GM21576 (cell line): ENCODE results near the gene FRMPD2.

Source experiments
- ATAC-seq: cut with Tn5 transposase; IDR thresholded peaks from one replicate; pipeline ENCODE4 v1.9.1; 2021; ENCODE audit warnings: mild to moderate bottlenecking, moderate library complexity; ENCODE audit not compliant: unreplicated experiment

Gene FRMPD2, protein sequence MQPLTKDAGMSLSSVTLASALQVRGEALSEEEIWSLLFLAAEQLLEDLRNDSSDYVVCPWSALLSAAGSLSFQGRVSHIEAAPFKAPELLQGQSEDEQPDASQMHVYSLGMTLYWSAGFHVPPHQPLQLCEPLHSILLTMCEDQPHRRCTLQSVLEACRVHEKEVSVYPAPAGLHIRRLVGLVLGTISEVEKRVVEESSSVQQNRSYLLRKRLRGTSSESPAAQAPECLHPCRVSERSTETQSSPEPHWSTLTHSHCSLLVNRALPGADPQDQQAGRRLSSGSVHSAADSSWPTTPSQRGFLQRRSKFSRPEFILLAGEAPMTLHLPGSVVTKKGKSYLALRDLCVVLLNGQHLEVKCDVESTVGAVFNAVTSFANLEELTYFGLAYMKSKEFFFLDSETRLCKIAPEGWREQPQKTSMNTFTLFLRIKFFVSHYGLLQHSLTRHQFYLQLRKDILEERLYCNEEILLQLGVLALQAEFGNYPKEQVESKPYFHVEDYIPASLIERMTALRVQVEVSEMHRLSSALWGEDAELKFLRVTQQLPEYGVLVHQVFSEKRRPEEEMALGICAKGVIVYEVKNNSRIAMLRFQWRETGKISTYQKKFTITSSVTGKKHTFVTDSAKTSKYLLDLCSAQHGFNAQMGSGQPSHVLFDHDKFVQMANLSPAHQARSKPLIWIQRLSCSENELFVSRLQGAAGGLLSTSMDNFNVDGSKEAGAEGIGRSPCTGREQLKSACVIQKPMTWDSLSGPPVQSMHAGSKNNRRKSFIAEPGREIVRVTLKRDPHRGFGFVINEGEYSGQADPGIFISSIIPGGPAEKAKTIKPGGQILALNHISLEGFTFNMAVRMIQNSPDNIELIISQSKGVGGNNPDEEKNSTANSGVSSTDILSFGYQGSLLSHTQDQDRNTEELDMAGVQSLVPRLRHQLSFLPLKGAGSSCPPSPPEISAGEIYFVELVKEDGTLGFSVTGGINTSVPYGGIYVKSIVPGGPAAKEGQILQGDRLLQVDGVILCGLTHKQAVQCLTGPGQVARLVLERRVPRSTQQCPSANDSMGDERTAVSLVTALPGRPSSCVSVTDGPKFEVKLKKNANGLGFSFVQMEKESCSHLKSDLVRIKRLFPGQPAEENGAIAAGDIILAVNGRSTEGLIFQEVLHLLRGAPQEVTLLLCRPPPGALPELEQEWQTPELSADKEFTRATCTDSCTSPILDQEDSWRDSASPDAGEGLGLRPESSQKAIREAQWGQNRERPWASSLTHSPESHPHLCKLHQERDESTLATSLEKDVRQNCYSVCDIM (N-terminal part only)

DNA sequence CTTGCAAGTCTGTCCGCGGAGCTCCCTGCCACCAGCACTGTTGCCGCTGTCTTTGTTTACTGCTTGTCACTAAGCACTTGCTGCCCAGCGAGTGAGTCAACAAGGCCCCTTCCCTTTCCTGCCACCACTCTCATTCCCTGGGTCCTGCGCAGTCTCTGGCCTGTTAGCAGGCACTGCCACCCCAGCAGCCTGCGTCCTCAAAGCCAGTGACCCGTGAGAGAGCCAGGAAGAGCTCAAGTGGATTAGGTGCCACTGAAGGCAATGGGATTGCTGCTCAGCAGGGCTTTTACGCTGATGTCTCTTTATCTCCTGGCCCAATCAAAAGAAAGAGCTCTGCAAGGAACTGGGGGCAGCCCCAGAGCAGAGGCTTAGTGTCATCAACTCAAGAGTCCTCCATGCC is at the start of gene FRMPD2:
TSS of gene FRMPD2 (minus strand) at position 61 of the 400 bp plus-strand sequence. CDS start 129 bp downstream, outside the sequence.
- ATAC-seq: no peak

DNA sequence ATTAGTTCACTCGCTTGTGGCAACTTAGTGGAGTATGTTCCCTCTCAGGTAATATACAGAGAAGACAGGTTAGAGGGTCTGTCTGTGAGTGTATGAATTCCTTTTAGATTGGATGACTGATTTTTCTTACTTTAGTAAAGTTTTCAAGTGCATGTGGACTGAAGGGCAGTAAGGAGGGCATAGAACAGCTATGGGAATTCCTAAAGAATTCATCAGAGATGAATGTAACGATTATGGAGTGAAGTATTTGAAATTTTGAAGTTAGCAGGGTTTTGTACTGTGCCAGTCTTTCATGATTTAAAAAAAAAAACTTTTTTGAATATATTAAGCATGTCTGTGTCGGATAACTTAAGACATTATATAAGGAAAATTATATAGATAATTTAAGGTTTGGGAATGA is 47.5 kb upstream of the FRMPD2 start:
- ATAC-seq: no peak

DNA sequence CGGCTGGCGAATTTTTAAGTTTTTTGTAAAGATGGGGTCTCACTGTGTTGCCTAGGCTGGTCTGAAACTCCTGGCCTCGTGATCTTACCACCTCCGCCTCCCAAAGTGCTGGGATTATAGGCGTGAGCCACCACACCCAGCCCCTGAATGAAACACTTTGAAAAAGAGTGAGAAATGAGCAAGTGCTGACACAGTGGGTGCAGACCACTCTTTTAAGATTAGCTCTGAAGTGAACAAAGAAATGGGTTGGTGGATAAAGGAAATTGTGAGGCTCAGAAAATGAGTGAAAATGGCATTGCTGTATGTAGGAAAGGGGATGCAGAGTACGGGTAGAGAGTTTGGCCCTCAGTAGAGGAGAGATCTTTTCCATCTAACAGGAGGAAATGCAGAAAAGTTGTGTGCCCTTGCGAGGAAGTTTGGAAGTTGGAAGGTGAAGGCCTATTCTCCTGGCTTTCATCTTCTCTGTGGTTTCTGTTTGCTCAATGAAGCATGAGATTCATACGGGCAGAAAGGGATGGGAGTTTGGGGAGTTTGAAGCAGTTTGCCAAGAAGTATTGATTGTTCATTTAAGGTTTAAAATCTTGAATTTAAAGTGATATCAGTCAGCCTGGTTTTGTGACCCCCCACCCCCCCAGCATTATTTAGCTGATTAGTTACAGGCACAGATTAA is 43.0 kb upstream of the FRMPD2 start:
- ATAC-seq: no peak

DNA sequence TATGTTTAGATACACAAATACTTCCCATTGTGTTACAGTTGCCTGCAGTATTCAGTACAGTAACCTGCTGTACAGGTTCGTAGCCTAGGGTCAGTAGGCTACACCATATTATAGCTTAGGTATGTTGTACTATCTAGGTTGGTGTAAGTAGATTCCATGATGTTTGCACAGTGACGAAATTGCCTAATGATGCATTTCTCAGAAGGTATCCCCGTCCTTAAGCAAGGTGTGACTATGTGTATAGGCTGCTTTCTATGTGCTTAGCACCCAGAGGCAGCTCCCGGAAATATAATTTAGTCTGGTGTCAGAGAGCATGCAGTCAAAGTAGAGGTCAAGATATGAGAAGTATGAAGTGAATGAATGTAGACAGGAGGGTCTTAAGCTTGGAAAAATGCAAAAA is 41.7 kb upstream of the FRMPD2 start:
- ATAC-seq: no peak

DNA sequence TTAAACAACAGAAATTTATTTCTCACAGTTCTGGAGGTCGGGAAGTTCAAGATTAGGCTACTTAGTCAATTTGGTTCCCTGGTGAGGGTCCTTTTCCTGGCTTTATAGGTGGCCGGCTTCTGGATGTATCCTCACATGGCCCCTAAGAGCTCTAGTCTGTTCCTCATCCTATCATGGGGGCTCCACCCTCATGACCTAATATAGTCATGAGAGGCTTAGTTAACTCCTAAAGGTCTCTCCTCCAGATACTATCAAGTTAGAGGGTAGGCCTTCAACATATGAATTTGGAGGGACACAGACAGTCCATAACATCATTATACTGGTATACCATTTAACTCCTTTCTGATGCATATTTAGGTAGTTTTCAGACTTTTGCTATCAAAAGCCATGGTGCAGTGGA is 39.6 kb upstream of the FRMPD2 start:
- no peak for ATAC-seq

DNA sequence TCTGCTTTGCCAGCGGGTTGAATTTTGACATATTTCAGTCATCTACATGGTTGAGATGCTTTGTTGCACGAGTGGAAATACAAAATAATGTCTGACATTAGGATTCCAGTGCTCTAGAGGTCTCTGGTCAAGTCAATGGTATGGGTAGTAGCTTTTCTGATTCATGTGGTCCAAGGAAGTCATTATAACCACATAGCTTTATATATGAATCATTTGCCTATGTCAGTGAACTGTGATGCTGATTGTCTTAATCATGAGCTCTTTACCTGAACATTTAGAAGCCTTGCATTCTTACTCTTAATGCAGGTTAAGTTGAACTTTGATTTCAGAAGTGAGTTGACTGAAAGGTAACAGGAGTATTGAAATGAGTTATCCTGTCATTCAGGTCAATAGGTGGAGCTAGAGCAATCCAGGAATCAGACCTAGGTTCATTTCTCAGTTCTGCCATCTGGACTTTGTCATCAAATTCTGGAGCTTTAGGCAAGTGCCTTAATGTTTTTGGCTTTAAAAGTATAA is 35.3 kb upstream of the FRMPD2 start:
- no peak for ATAC-seq

DNA sequence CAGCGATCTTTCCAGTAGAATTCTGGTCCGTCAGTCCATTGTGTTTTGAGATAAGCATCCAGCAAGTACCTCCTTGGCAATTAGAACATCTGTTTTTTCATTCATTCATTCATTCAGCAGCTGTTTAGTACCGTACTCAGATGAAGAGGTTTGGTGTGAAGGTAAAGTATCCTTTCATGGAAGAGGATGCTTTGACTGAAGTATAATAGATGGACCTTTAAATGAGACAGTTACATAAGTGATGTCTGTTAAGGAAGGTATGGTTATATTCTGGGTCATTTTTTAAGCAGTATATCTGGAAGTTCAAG is 33.2 kb upstream of the FRMPD2 start:
- ATAC-seq: no peak

DNA sequence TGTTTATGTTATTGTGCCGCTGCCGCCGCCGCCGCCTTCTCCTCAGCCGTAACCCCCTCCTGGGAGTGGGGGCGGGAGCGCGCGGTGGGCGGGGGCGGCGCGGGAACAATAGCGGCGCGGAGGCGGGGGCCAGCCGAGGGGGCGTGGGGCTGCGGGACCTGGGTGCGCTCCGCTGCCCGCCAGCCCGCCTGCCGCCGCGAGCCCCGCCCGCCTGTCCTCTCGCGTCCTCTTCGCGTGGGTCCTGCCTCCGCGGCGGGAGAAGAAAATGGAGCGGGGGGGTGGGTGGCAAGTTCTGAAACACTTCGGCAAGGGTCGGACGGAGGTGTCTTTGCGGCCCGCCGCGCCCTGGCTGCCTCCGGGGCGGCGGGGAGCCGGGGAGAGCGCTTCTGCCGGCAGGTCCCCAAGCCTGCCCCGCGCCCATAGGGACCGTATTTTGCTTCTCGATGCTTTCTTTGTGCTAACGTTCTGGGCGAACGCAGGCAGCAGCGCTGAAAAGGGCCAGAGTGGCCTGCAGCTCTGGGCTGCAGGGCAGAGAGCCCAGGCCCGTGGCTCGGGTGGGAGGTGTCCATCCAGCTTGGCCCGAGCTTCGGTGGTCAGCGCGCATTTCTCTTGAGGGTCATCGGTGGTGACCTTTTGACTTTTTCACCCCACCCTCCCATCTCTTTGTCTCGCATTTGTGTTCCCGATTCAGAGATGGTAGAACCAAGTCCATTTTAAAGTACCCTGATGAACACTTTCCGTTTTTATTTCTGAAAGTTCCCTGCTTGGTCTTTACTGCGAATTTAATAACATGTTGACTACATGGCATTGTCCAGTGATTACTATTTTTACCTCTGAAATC is 32.6 kb upstream of the FRMPD2 start:
- ATAC-seq: peak; percentile 32

DNA sequence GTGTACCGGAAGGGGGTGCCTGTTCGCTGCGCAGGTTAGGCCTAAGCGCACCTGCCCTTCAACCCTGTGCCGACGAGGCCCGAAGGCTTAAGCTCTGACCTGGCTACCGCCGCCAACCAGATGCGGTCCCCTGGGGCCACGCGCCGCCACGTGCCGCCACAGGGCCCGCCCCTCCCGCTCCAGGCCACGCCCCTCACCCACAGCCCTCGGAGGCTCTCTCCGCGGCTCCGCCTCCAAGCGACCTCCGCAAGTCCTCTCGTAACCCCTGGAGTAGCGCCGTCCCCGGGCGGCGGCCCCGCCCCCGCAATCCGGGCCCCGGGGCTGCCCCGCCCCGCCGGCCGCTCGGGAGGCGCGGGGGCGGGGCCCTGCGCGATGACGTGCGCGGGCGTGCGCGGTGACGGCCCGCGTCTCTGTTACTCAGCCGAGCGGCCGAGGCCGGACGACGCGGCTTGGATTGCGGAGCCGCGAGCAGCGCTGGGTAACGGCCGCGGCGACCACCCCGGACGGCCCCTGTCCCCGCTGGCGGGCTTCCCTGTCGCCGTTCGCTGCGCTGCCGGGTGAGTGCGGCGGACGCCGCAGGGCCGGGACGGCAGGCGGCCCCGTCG is 31.9 kb upstream of the FRMPD2 start, which contains the start of gene MAPK8:
TSS of gene MAPK8 (plus strand) at position 413 of the 605 bp plus-strand sequence. CDS start 94,984 bp downstream, outside the sequence.
- peak; percentile 79 for ATAC-seq

DNA sequence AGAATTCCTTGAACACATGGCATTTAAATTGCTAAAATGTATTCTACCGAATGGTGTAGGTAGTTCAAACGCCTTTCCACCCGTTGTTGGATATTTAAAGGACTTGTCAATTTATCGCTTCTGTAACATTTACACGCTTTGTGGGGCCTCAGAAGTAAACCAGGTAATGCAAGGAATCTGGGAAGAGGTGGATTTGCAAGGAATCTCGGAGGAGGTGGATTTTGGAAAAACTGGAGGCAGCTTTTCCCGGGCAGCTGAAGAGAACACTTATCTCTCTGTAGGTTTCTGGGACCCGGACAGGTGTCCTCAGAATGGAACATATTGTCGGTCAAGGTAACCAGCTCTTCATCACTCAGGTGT is 31.4 kb upstream of the FRMPD2 start:
- no peak for ATAC-seq

DNA sequence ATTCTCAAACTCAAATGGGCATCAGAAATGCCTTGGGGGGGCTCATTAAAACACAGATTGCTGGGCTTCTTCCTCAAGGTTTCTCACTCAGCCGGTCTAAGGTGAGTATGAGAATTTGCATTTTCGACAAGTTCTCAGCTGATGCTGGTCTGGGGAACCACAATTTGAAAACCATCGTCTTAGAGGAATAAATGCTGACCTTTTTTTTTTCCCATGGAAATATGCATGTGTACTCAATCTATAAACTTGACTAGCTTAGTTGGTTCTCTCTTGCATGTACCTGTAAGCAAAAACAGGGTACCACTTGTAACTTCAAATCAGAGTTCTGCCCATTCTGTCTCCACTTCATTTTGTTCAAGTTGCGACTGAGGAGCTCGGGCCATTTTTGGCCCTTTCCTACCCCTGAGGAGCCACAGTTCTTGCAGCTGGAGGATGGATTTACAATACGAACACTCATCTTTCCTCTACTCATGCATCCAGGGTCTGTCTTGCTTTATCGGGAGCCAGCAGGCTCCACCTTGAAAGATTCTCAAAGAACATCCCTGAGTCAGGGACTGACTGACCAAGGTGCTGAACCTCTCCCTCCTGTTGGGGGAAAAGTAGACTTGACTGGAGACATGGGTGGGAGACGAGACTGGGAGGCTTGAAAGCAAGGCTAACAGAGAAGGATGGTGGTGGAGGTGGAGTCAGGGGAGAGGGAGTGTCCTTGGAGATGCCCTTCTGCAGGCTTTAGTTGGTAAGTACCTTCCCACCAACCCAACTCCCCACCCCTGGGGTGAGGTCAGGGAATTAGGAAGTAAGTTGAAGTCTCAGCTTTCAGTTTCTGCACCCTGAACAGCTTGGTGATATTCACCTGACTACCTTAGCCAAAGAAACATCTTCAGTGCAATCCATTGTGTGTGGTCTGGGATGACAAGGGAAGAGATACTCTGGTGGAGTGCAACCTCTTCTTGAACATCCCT is 28.3 kb upstream of the FRMPD2 start:
- ATAC-seq: no peak

DNA sequence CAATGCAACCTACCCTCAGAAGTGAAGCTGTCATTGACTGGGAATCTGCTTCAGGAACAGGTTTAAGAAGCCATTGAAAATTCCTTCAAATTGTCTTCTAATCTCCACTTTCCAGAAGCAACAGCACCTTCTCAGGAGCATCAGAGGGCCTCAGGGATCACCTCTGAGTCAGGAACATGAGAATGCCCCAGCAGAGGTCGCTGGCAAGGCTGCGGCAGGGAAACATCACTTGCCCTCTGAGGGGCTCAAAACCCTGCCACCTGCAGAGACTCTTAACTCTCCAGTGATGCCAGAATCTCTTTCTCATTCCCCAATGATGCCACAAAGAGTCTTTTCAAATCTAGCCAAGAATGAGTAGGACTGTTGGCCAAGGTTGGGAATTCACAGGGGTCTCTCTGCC is 26.1 kb upstream of the FRMPD2 start:
- no peak for ATAC-seq

DNA sequence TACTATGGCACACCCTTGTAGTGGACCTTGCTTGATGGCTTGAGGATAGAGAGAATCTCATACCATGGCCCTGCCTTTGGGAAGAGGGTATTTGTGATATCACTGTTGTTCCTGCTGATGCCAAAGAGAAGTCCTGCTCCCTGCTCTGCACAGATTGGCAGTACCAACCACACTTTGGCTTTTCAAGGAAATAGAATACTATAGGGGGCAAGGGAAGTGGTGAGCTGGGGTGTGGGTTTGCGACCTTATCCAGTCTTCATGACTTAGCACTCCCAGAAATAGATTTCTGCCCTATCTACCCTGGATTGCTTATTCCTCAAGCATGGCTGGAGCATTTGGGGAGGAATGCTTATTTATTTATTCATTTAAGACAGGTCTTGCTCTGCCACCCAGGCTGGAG is 25.2 kb upstream of the FRMPD2 start:
- ATAC-seq: no peak

DNA sequence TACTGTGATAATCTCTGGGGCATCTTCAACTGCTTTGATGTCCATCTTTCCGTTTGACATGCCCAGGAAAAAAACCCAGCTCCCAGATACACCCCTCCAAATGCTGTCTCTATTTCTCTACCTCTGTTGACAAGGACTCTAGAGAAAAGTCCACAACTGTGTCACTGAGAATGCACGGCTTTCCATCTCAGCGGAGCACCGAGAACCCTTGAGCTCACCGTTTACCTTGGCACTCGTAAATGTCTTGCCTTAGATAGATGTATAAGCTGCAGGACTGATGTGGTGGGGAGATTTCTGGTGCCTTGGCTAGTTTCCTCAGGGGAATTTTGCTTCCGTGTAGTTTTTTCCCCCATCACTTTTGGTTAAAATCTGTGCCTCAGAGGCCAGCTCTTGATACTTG is 24.6 kb upstream of the FRMPD2 start:
- no peak for ATAC-seq

DNA sequence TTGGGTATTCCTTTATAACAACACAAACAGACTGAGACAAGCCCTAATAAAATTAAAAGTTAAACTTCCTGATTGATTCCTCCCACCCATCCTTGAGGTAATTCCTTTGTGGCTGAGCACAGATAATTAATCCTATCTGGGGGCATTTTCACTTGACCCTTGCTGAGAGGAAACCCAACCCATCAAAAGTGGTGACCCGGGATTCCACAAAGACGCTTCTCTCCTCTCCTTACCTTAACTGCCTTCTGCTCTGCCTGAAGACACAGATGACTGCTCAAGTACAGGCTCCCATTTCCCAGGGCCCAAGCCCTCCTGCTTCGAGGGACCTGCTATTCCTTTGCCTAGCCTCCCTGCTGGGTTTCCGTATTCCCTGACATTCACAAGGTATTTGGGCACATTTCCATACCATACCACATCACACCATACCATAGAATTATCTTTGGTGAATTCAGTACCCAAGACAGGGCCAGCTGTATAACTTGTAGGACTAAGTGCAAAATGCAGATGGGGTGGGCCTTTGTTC is 22.1 kb upstream of the FRMPD2 start:
- ATAC-seq: no peak

DNA sequence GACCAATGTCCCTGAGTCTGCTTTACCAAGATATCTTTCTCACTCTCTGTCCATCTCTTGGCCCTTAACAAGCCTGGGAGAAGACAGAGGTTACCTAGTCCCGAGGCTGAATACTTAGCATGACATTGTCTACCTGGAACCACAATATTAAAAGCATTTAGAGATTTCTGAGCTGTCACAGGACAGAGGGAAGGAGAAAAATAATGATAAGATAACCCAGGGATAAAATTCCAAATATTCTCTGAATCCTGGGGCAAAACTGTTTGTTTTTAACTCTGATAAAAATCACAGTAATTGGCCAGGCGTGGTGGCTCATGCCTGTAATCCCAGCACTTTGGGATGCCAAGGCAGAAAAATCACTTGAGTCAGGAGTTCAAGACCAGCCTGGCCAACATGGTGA is 19.9 kb upstream of the FRMPD2 start:
- no peak for ATAC-seq

DNA sequence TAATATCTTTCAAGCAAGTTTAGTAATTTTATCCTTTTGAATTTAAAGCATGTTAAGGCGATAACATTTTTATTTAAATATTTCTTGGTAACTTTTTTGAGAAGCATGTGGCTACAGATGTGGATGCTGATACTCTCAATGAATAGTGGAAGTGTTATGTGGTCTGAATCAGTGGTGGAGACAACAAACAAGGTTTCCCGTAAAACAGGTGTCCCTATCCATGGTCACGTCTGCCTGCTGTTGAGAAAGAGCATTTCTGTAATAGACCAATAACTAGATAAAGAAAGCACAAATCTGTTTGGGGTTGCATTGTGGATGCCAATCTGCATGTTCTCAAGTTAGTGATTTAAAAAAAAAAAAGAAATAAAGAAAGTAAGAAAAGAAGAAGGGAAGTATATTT is 18.1 kb upstream of the FRMPD2 start:
- ATAC-seq: no peak

DNA sequence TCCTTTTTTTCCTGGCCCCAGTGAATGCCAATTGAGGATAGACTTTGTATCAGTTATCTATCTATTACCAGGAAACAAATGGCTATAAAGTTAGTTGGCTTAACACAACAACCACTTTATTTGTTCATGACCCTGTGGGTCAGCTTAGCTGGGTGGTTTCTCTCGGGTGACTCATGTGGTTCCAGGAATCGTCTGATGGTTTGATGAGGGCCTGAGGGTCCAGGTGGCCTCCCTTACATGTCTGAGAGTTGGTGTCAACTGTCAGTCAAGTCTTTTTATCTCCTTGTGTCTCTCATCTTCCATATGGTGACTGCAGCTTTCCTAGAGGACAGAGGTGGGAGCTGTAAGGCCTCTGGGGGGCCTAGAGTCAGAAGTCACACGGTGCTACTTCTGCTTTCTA is 16.7 kb upstream of the FRMPD2 start:
- ATAC-seq: no peak
